OCI-LY1 (cell line): ENCODE measurements around the gene GPSM1.

Experiments
- H2AFZ ChIP-seq: fragments of 200-600 bp; sonication (generic), shearing (Covaris generic); 2 replicates; pipeline ENCODE4 v1.6.0; 2014; ENCODE audit warnings: antibody characterized with exemption, mild to moderate bottlenecking, low read length
- H3F3A ChIP-seq: fragments of 200-600 bp; sonication (generic), shearing (Covaris generic); 2 replicates; pipeline ENCODE4 v1.6.0; 2014; ENCODE audit warnings: mild to moderate bottlenecking, antibody characterized with exemption, low read length, moderate library complexity; ENCODE audit not compliant: insufficient read depth
- H3K27ac ChIP-seq: fragments of 200-600 bp; sonication (generic); 2 replicates; pipeline ENCODE4 v1.5.1; 2014; ENCODE audit warnings: low read length, mixed run types, mild to moderate bottlenecking, low read depth; ENCODE audit not compliant: poor library complexity, severe bottlenecking
- H3K27me3 ChIP-seq: fragments of 200-600 bp; sonication (generic); 2 replicates; pipeline ENCODE4 v1.6.0; 2014; ENCODE audit warnings: antibody characterized with exemption, mild to moderate bottlenecking, low read length, moderate library complexity; ENCODE audit not compliant: insufficient read depth
- H3K36me3 ChIP-seq: fragments of 200-600 bp; sonication (generic); 2 replicates; pipeline ENCODE4 v1.6.1; 2014; ENCODE audit warnings: mild to moderate bottlenecking, antibody characterized with exemption, low read length, moderate library complexity, mixed read lengths; ENCODE audit not compliant: insufficient read depth
- H3K4me1 ChIP-seq: fragments of 200-600 bp; sonication (generic); 2 replicates; pipeline ENCODE4 v1.5.1; 2014; ENCODE audit warnings: mild to moderate bottlenecking, low read length, moderate library complexity; ENCODE audit not compliant: insufficient read depth, severe bottlenecking
- H3K4me2 ChIP-seq: fragments of 200-600 bp; sonication (generic), shearing (Covaris generic); 2 replicates; pipeline ENCODE4 v1.6.1; 2014; ENCODE audit warnings: low read length
- H3K4me3 ChIP-seq: fragments of 200-600 bp; sonication (generic); 2 replicates; pipeline ENCODE4 v1.5.1; 2014; ENCODE audit warnings: low read length, low read depth, mild to moderate bottlenecking, mixed read lengths; ENCODE audit not compliant: poor library complexity, severe bottlenecking
- H3K79me2 ChIP-seq: fragments of 200-600 bp; shearing (Covaris generic); 2 replicates; pipeline ENCODE4 v1.6.1; 2016; ENCODE audit warnings: mixed run types, low read length, mixed read lengths; ENCODE audit not compliant: insufficient read depth
- H3K9ac ChIP-seq: fragments of 200-600 bp; sonication (generic), shearing (Covaris generic); 2 replicates; pipeline ENCODE4 v1.6.1; 2014; ENCODE audit warnings: mild to moderate bottlenecking, low read length, mixed read lengths
- H3K9me2 ChIP-seq: fragments of 200-600 bp; sonication (generic), shearing (Covaris generic); 2 replicates; pipeline ENCODE4 v1.6.1; 2014; ENCODE audit warnings: low read depth, mild to moderate bottlenecking, low read length, mixed read lengths
- H3K9me3 ChIP-seq: fragments of 200-600 bp; shearing (Covaris generic); 2 replicates; pipeline ENCODE4 v1.6.1; 2014; ENCODE audit warnings: low read length, mixed read lengths
- H4K20me1 ChIP-seq: fragments of 200-600 bp; sonication (generic), shearing (Covaris generic); 2 replicates; pipeline ENCODE4 v1.6.0; 2016; ENCODE audit warnings: mild to moderate bottlenecking, low read length; ENCODE audit not compliant: insufficient read depth
- EZH2 ChIP-seq: fragments of 200-600 bp; sonication (generic), shearing (Covaris generic); IDR thresholded peaks from 2 replicates; pipeline ENCODE4 v1.8.0; 2017; ENCODE audit warnings: borderline replicate concordance, mixed run types, mild to moderate bottlenecking, antibody characterized with exemption, low read length, moderate library complexity, mixed read lengths
- TF ChIP-seq, protein P1 (sequence below): fragments of 200-600 bp; sonication (generic), shearing (Covaris generic); IDR thresholded peaks from 2 replicates; pipeline ENCODE4 v1.5.1; 2017; ENCODE audit warnings: mild to moderate bottlenecking, antibody characterized with exemption, low read length, moderate library complexity, mixed read lengths

The GPSM1 gene

GRCh38 chr9:136336156-136336870, 9.0 kb downstream of the GPSM1 start:
- no peaks in the 10 kb centered on the region for H4K20me1 ChIP-seq
- H3K4me3 ChIP-seq, result no peak overlapping the region
- no peak for TF ChIP-seq EZH2
- TF ChIP-seq, protein P1, sequence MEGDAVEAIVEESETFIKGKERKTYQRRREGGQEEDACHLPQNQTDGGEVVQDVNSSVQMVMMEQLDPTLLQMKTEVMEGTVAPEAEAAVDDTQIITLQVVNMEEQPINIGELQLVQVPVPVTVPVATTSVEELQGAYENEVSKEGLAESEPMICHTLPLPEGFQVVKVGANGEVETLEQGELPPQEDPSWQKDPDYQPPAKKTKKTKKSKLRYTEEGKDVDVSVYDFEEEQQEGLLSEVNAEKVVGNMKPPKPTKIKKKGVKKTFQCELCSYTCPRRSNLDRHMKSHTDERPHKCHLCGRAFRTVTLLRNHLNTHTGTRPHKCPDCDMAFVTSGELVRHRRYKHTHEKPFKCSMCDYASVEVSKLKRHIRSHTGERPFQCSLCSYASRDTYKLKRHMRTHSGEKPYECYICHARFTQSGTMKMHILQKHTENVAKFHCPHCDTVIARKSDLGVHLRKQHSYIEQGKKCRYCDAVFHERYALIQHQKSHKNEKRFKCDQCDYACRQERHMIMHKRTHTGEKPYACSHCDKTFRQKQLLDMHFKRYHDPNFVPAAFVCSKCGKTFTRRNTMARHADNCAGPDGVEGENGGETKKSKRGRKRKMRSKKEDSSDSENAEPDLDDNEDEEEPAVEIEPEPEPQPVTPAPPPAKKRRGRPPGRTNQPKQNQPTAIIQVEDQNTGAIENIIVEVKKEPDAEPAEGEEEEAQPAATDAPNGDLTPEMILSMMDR, result no peak
- H3K9me3 ChIP-seq, result no peaks in the 10 kb centered on the region
- no peaks in the 10 kb centered on the region for H3K4me1 ChIP-seq
- H2AFZ ChIP-seq, result no peak overlapping the region
- no peak overlapping the region for H3K27ac ChIP-seq
- H3K4me2 ChIP-seq, result no peak overlapping the region
- no peak overlapping the region for H3K9ac ChIP-seq
- H3K79me2 ChIP-seq, result no peaks in the 10 kb centered on the region
- peaks cover 25% of the 10 kb centered on the region for H3K27me3 ChIP-seq
- H3K36me3 ChIP-seq, result no peaks in the 10 kb centered on the region
- H3F3A ChIP-seq, result no peaks in the 10 kb centered on the region
- no peaks in the 10 kb centered on the region for H3K9me2 ChIP-seq

DNA sequence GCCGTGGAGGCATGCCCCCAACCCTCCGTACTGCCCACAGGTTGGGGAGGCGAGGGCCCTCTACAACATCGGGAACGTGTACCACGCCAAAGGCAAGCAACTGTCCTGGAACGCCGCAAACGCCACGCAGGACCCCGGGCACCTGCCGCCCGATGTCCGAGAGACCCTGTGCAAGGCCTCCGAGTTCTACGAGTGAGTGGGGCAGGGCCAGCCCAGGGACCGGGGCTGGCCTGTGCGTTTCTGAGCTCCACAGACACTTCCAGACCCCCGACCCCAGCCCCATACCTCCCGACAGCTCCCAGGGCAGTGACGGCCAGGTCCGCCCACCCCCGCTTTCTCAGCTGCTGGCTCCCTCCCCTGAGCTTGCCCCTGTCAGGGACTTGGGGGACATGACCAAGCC, 9.5 kb downstream of the GPSM1 start:
- Histone ChIP-seq H3K4me2 (no peak overlapping the region), H3K36me3 (no peaks in the 10 kb centered on the region), H4K20me1 (no peaks in the 10 kb centered on the region)

GRCh38 chr9:136337416-136338395, 10.4 kb downstream of the GPSM1 start:
- H3K27me3 ChIP-seq, result peaks cover 25% of the 10 kb centered on the region
- H3K4me3 ChIP-seq, result no peak overlapping the region
- no peaks in the 10 kb centered on the region for H3K36me3 ChIP-seq
- H4K20me1 ChIP-seq, result no peaks in the 10 kb centered on the region
- no peaks in the 10 kb centered on the region for H3K79me2 ChIP-seq
- no peak overlapping the region for H3K4me2 ChIP-seq
- no peak overlapping the region for H3K9ac ChIP-seq
- no peaks in the 10 kb centered on the region for H3F3A ChIP-seq
- H3K9me3 ChIP-seq, result no peaks in the 10 kb centered on the region
- H3K27ac ChIP-seq, result no peak overlapping the region
- no peak overlapping the region for H2AFZ ChIP-seq
- no peak for TF ChIP-seq EZH2
- TF ChIP-seq, protein P1, result no peak
- H3K4me1 ChIP-seq, result no peaks in the 10 kb centered on the region
- no peaks in the 10 kb centered on the region for H3K9me2 ChIP-seq

More for the DNA sequence above, 9.5 kb downstream of the GPSM1 start:
- no peaks in the 10 kb centered on the region for H3F3A ChIP-seq
- no peak overlapping the region for H3K27ac ChIP-seq
- no peak for TF ChIP-seq EZH2
- TF ChIP-seq, protein P1, result no peak
- H3K9me2 ChIP-seq, result no peaks in the 10 kb centered on the region
- H3K4me3 ChIP-seq, result no peak overlapping the region
- no peak overlapping the region for H2AFZ ChIP-seq
- no peaks in the 10 kb centered on the region for H3K9me3 ChIP-seq
- H3K4me1 ChIP-seq, result no peaks in the 10 kb centered on the region
- H3K27me3 ChIP-seq, result peaks cover 25% of the 10 kb centered on the region
- no peaks in the 10 kb centered on the region for H3K79me2 ChIP-seq
- no peak overlapping the region for H3K9ac ChIP-seq
